Fibroblast of upper back skin (primary cell): Measurements from ENCODE around the gene DEFB124.

ENCODE experiments used
- DNase-seq: peaks from one replicate; pipeline ENCODE4 v3.0.0-alpha.2; 2013

The DEFB124 gene

GRCh38 chr20:31418307-31418706 lies 56.6 kb downstream of the DEFB124 start:
- no peak for DNase-seq

GRCh38 chr20:31415653-31416052 lies 59.3 kb downstream of the DEFB124 start:
- DNase-seq = no peak
